Ascending aorta (tissue), 2 donors: ENCODE data around the gene MX2. TPM values are rescaled to one million over a fixed set of nuclear protein-coding genes. Genes with fewer than 3 reads are reported as not detected.
A peak's percentile ranks its signal among the peaks of the same experiment; 100 is the strongest.
"Not testable (repeated sequence)": the region's sequence is repeated elsewhere in the genome, so short reads cannot be mapped to it uniquely, and the experiment has no call there.

Source experiments
- DNase-seq, 2 donors: peaks; one replicate each; pipeline ENCODE4 v3.0.0-alpha.2; 2019; ENCODE audit warnings: low spot score in 2 of 2
- H3K27ac ChIP-seq, 2 donors: fragments of 200-600 bp; sonication (generic); one replicate each; pipeline ENCODE4 v1.5.1; 2016 to 2017; ENCODE audit warnings: mild to moderate bottlenecking in 1 of 2
- H3K27me3 ChIP-seq: fragments of 200-600 bp; sonication (generic); one replicate; pipeline ENCODE4 v1.5.1; 2017
- H3K36me3 ChIP-seq, 2 donors: fragments of 200-600 bp; sonication (generic); one replicate each; pipeline ENCODE4 v1.5.1; 2016
- H3K4me1 ChIP-seq, 2 donors: fragments of 200-600 bp; sonication (generic); one replicate each; pipeline ENCODE4 v1.5.1; 2016 to 2017; ENCODE audit warnings: mild to moderate bottlenecking in 1 of 2
- H3K4me3 ChIP-seq, 2 donors: fragments of 200-600 bp; sonication (generic); one replicate each; pipeline ENCODE4 v1.5.1; 2016 to 2017; ENCODE audit warnings: mild to moderate bottlenecking in 1 of 2
- H3K9me3 ChIP-seq, 2 donors: fragments of 200-600 bp; sonication (generic); one replicate each; pipeline ENCODE4 v1.5.1; 2016
- CTCF ChIP-seq, 3 experiments: fragments of 200-600 bp in 2 of 3; fragments of 450-650 bp in 1 of 3; sonication (generic) in 2 of 3; IDR thresholded peaks; one replicate each; pipeline ENCODE4 v1.5.1; 2016 to 2019; ENCODE audit warnings: antibody characterized with exemption in 3 of 3, mild to moderate bottlenecking in 1 of 3, moderate library complexity in 1 of 3
- intact Hi-C: fragments of 100-400 bp; cut with DNase I; formaldehyde crosslinking; loops from one replicate; pipeline ENCODE4 v1.15.1; 2023
- total RNA-seq: library from RNA; depleted of rRNA; stranded (reverse); fragments of >200 nt; gene quantifications from one replicate; pipeline ENCODE4 v1.1.0, GENCODE V29; 2016

MX2 gene
- total RNA-seq, 1 donor from 2014 or later = 9.7 TPM

GRCh38 chr21:41419921-41420862 is 58.4 kb downstream of the MX2 start:
- intact Hi-C loops = loop anchor here (2.0 to 10.0 kb wide), 6 partner anchors 135 to 1075 kb away; partner anchors contain the start of gene RSPH1
- Histone ChIP-seq H3K27ac (peak overlapping the region; percentile 83 to 88), H3K4me1 (no peaks in the 10 kb centered on the region), H3K27me3 (no peaks in the 10 kb centered on the region), H3K9me3 (no peaks in the 10 kb centered on the region), H3K4me3 (peak overlapping the region; percentile 79 to 82), H3K36me3 (no peaks in the 10 kb centered on the region)
- no peak for TF ChIP-seq CTCF (IDR thresholded peaks at IDR 0.05)
- peak; percentile 53 to 93 for DNase-seq

DNA sequence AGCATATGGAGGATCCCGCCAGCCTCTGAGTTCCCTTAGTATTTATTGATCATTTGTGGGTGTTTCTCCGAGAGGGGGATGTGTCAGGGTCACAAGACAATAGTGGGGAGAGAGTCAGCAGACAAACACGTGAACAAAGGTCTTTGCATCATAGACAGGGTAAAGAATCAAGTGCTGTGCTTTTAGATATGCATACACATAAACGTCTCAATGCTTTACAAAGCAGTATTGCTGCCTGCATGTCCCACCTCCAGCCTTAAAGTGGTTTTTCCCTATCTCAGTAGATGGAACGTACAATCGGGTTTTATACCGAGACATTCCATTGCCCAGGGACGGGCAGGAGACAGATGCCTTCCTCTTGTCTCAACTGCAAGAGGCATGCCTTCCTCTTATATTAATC is 59.2 kb downstream of the MX2 start:
- not testable (repeated sequence) for H3K4me1 ChIP-seq, DNase-seq, H3K27me3 ChIP-seq, H3K36me3 ChIP-seq, H3K9me3 ChIP-seq
- H3K4me3 ChIP-seq = peak overlapping the region; percentile 79 to 82
- intact Hi-C loops = loop anchor here (2.0 to 10.0 kb wide), 6 partner anchors 136 to 1074 kb away; partner anchors contain the start of gene RSPH1
- H3K27ac ChIP-seq = peak overlapping the region; percentile 83 to 88

DNA sequence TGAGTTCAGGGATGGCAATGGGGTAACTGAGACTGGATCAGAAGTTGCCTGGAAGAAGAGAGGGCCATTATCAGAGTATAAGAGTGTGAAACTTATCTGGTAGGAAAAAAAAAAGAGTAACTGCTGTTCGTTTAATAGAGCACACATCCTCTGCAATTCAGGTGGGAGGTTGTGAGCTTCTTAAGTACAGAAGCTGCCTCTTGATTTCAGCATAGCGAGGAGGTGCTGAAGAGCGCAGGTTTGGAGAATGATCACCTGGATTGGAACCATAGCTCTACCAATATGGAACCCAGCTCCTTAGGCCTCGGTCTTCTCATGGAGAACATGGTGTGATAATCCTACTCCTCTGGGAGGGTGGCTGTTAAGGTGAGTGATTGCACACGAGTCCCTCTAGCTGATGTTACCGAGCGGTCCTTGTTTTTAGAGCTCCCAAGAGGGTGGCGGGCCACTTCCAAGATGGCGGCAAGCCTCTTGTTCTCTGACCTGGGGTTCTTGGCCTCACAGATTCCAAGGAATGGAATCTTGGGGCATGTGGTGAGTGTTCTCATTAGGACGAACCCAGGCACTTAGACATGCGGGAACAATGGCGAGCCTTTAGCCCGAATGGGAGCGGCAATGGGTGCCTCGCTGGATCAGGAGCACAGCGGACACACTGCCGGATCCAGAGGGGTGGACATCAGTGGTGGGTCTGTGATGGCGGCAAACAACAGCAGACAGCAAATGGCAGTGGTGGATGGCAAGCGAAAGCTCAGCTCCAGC is 60.9 kb downstream of the MX2 start:
- H3K27me3 ChIP-seq = no peaks in the 10 kb centered on the region
- DNase-seq = no peak
- no peak overlapping the region for H3K4me3 ChIP-seq
- intact Hi-C loops = loop anchor here (5.0 to 10.0 kb wide), 5 partner anchors 138 to 1072 kb away; partner anchors contain the start of gene RSPH1
- H3K9me3 ChIP-seq = no peaks in the 10 kb centered on the region
- H3K4me1 ChIP-seq = peaks cover 0 to 7% of the 10 kb centered on the region in 2 donors
- H3K27ac ChIP-seq = no peak overlapping the region
- no peaks in the 10 kb centered on the region for H3K36me3 ChIP-seq
- no peak for TF ChIP-seq CTCF (IDR thresholded peaks at IDR 0.05)

- not testable (repeated sequence) for DNase-seq, H3K27ac ChIP-seq, H3K4me1 ChIP-seq, H3K27me3 ChIP-seq, H3K36me3 ChIP-seq, H3K9me3 ChIP-seq, H3K4me3 ChIP-seq
- intact Hi-C loops = loop anchor here (5.0 to 10.0 kb wide), 5 partner anchors 138 to 1072 kb away; partner anchors contain the start of gene RSPH1
These were observed 61.4 kb downstream of the MX2 start for GRCh38 chr21:41423305-41423636.

- Histone ChIP-seq H3K27me3 (no peaks in the 10 kb centered on the region), H3K36me3 (no peaks in the 10 kb centered on the region), H3K4me3 (peak overlapping the region; percentile 68 to 72), H3K4me1 (peaks cover 0 to 7% of the 10 kb centered on the region in 2 donors), H3K27ac (peak overlapping the region; percentile 22 to 39), H3K9me3 (no peaks in the 10 kb centered on the region)
- intact Hi-C loops = loop anchor here (5.0 to 10.0 kb wide), 5 partner anchors 141 to 1069 kb away; partner anchors contain the start of genes BACE2 and RSPH1
- TF ChIP-seq CTCF (IDR thresholded peaks at IDR 0.05) = no peak
- no peak for DNase-seq
These were observed 63.7 kb downstream of the MX2 start for GRCh38 chr21:41425588-41425953.

DNA sequence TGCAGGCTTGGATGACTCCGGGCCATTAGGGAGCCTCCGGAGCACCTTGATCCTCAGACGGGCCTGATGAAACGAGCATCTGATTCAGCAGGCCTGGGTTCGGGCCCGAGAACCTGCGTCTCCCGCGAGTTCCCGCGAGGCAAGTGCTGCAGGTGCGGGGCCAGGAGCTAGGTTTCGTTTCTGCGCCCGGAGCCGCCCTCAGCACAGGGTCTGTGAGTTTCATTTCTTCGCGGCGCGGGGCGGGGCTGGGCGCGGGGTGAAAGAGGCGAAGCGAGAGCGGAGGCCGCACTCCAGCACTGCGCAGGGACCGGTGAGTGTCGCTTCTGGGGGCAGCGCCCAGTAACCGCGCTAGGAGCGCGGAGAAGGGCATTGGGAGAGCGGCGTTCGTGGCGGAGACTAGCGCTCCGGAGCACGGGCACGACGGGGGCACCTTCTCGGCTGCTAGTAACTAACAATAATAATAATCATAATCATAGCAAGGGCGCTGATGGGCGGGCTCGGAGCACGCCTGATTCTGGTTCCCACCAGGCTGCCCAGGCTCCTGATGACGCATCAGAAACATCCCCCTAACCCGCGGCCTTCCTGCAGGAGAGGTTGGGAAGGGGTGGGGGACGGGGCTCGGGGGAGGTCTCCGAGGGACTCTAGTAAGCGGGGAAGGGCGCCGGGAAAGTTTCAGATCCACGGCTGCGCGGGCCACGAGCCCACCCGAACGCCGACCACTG is 64.3 kb downstream of the MX2 start, which contains the start of gene MX1:
TSS of gene MX1 (plus strand) at position 286 of the 722 bp plus-strand sequence. CDS start 5,832 bp downstream, outside the sequence.
- Histone ChIP-seq H3K4me1 (peaks cover 0 to 7% of the 10 kb centered on the region in 2 donors), H3K36me3 (no peaks in the 10 kb centered on the region), H3K27ac (peak within 1 kb of the TSS; percentile 22 to 39), H3K9me3 (no peaks in the 10 kb centered on the region), H3K27me3 (no peaks in the 10 kb centered on the region), H3K4me3 (peak within 1 kb of the TSS; percentile 68 to 72)
- intact Hi-C loops = loop anchor here (5.0 to 10.0 kb wide), 5 partner anchors 141 to 1069 kb away; partner anchors contain the start of genes BACE2 and RSPH1
- no peak for TF ChIP-seq CTCF (IDR thresholded peaks at IDR 0.05)
- peak in 1 of 2 donors; percentile 85 for DNase-seq
